Fibroblast of mammary gland (primary cell): Measurements from ENCODE around the gene MAPKAP1.

ENCODE experiments used
- DNase-seq: peaks from one replicate; pipeline ENCODE4 v3.0.0-alpha.2; 2010; ENCODE audit warnings: low read depth
- H3K4me3 ChIP-seq: 2 replicates; pipeline ENCODE4 v1.5.1; 2011; ENCODE audit warnings: low read depth, mild to moderate bottlenecking, low read length, moderate library complexity; ENCODE audit not compliant: control insufficient read depth
- CTCF ChIP-seq: conservative IDR thresholded peaks from 2 replicates; pipeline ENCODE4 v1.5.1; 2011; ENCODE audit warnings: low read depth, low read length, inconsistent platforms; ENCODE audit not compliant: control insufficient read depth, insufficient read depth

Gene MAPKAP1

GRCh38 chr9:125604196-125604595 lies 102.8 kb downstream of the MAPKAP1 start:
- no peak overlapping the region for H3K4me3 ChIP-seq
- no peak for TF ChIP-seq CTCF
- DNase-seq, result no peak

GRCh38 chr9:125603478-125604021 lies 103.5 kb downstream of the MAPKAP1 start:
- no peak for DNase-seq
- no peak overlapping the region for H3K4me3 ChIP-seq
- TF ChIP-seq CTCF, result no peak

- peak; percentile 4 for TF ChIP-seq CTCF
- DNase-seq, result no peak
- no peak overlapping the region for H3K4me3 ChIP-seq
Observed at GRCh38 chr9:125601961-125602360, 105.0 kb downstream of the MAPKAP1 start.

- H3K4me3 ChIP-seq, result no peak overlapping the region
- no peak for DNase-seq
- TF ChIP-seq CTCF, result no peak
Observed at GRCh38 chr9:125600194-125600593, 106.8 kb downstream of the MAPKAP1 start.

- no peak overlapping the region for H3K4me3 ChIP-seq
- no peak for DNase-seq
- TF ChIP-seq CTCF, result no peak
Observed at GRCh38 chr9:125594223-125594610, 112.8 kb downstream of the MAPKAP1 start.

GRCh38 chr9:125593581-125594222 lies 113.3 kb downstream of the MAPKAP1 start:
- no peak for TF ChIP-seq CTCF
- no peak overlapping the region for H3K4me3 ChIP-seq
- DNase-seq, result no peak
